PC-3 (cell line): Measurements from ENCODE around the gene MACROD2. TPM values are rescaled to one million over a fixed set of nuclear protein-coding genes. Genes with fewer than 3 reads are reported as not detected.
"Not testable (repeated sequence)": the region's sequence is repeated elsewhere in the genome, so short reads cannot be mapped to it uniquely, and the experiment has no call there.

ENCODE experiments used
- ATAC-seq: fragments of 200-7000 bp; cut with Tn5 transposase; 2 replicates; pipeline ENCODE4 v1.9.1; 2020; ENCODE audit warnings: mild to moderate bottlenecking, moderate library complexity
- BruUV-seq: library from RNA; stranded (reverse); fragments of 400-500 nt; replicated peaks from 2 replicates; lab custom pipeline; 2021; lab: Mats Ljungman, UMichigan
- CTCF ChIA-PET: fragments of 300-600 bp; sonication (Branson Sonifier 250); formaldehyde crosslinking; loops from one replicate; lab custom pipeline; 2022; ENCODE audit warnings: antibody characterized with exemption; lab: Charles Lee
- POLR2A ChIA-PET: fragments of 300-600 bp; sonication (Branson Sonifier 250); formaldehyde crosslinking; loops from one replicate; lab custom pipeline; 2022; ENCODE audit warnings: antibody characterized with exemption; ENCODE audit not compliant: unreplicated experiment; lab: Charles Lee
- DNase-seq: peaks from one replicate; pipeline ENCODE4 v3.0.0-alpha.2; 2015
- H2AFZ ChIP-seq: fragments of 300-600 bp; sonication (generic); 2 replicates; pipeline ENCODE4 v1.6.0; 2016; ENCODE audit warnings: antibody characterized with exemption, low read length
- H3F3A ChIP-seq: fragments of 300-600 bp; sonication (generic); one replicate; pipeline ENCODE4 v1.6.0; 2017; ENCODE audit warnings: antibody characterized with exemption, low read length, control low read depth, mild to moderate bottlenecking; ENCODE audit not compliant: unreplicated experiment
- H3K27ac ChIP-seq: fragments of 300-600 bp; sonication (generic); 2 replicates; pipeline ENCODE4 v1.5.1; 2016; ENCODE audit warnings: mild to moderate bottlenecking, low read length
- H3K27me3 ChIP-seq: fragments of 300-600 bp; sonication (generic); 2 replicates; pipeline ENCODE4 v1.6.1; 2016; ENCODE audit warnings: low read length, mixed read lengths
- H3K36me3 ChIP-seq: fragments of 300-600 bp; sonication (generic); 2 replicates; pipeline ENCODE4 v1.6.1; 2016; ENCODE audit warnings: low read depth, mixed run types, low read length, mixed read lengths
- H3K4me1 ChIP-seq: fragments of 300-600 bp; sonication (generic); 2 replicates; pipeline ENCODE4 v1.5.1; 2016; ENCODE audit warnings: low read length; ENCODE audit not compliant: insufficient read depth
- H3K4me2 ChIP-seq: fragments of 300-600 bp; sonication (generic); 2 replicates; pipeline ENCODE4 v1.6.0; 2016; ENCODE audit warnings: low read length
- H3K4me3 ChIP-seq: fragments of 300-600 bp; sonication (generic); 2 replicates; pipeline ENCODE4 v1.5.1; 2016; ENCODE audit warnings: mild to moderate bottlenecking, low read length, mixed read lengths
- H3K79me2 ChIP-seq: fragments of 300-600 bp; sonication (generic); 2 replicates; pipeline ENCODE4 v1.6.1; 2017; ENCODE audit warnings: low read length, mixed read lengths
- H3K9ac ChIP-seq: fragments of 300-600 bp; sonication (generic); 2 replicates; pipeline ENCODE4 v1.6.0; 2016; ENCODE audit warnings: mild to moderate bottlenecking, low read length
- H3K9me2 ChIP-seq: fragments of 300-600 bp; sonication (generic); replicated peaks from 2 replicates; pipeline ENCODE4 v1.6.1; 2016; ENCODE audit warnings: mixed run types, low read length, mixed read lengths
- H3K9me3 ChIP-seq: fragments of 300-600 bp; sonication (generic); 2 replicates; pipeline ENCODE4 v1.6.1; 2016; ENCODE audit warnings: low read length, mixed read lengths
- H4K20me1 ChIP-seq: fragments of 300-600 bp; sonication (generic); 2 replicates; pipeline ENCODE4 v1.6.1; 2016; ENCODE audit warnings: low read length, mixed read lengths
- CTCF ChIP-seq: fragments of 300-600 bp; sonication (generic); conservative IDR thresholded peaks from 2 replicates; pipeline ENCODE4 v1.5.1; 2017; ENCODE audit warnings: antibody characterized with exemption, low read depth, mild to moderate bottlenecking, low read length
- EZH2 ChIP-seq: fragments of 300-600 bp; sonication (generic); IDR thresholded peaks from one replicate; pipeline ENCODE4 v1.6.1; 2017; ENCODE audit warnings: antibody characterized with exemption, mild to moderate bottlenecking, low read length; ENCODE audit not compliant: unreplicated experiment
- EZH2phosphoT487 ChIP-seq: fragments of 300-600 bp; sonication (generic); IDR thresholded peaks from 2 replicates; pipeline ENCODE4 v1.6.1; 2018; ENCODE audit warnings: mild to moderate bottlenecking, antibody characterized with exemption, low read length, borderline replicate concordance
- intact Hi-C: fragments of 100-400 bp; cut with micrococcal nuclease; formaldehyde crosslinking; loops from 2 replicates; pipeline ENCODE4 v1.9.0; 2023
- total RNA-seq: library from RNA; depleted of rRNA; stranded (reverse); fragments of >200 nt; gene quantifications from 2 replicates; pipeline ENCODE4 v1.2.3, GENCODE V29; 2014

MACROD2 gene
- total RNA-seq, 1 experiment from 2014 or later: 3.1 TPM

- H3K9ac ChIP-seq: no peak overlapping the region
- ATAC-seq: no peak
- H3K4me1 ChIP-seq: peaks cover 21% of the 10 kb centered on the region
- no peaks in the 10 kb centered on the region for H3K9me3 ChIP-seq
- no peaks in the 10 kb centered on the region for H3K36me3 ChIP-seq
- H3K9me2 ChIP-seq: no peaks in the 10 kb centered on the region
- intact Hi-C loops: no loop called here
- CTCF ChIA-PET: no interaction called here
- no peak overlapping the region for H3K4me3 ChIP-seq
- no peak overlapping the region for H3K4me2 ChIP-seq
- no peak overlapping the region for H2AFZ ChIP-seq
- H3K79me2 ChIP-seq: no peaks in the 10 kb centered on the region
- no peaks in the 10 kb centered on the region for H4K20me1 ChIP-seq
- H3F3A ChIP-seq: no peaks in the 10 kb centered on the region
- no peak for TF ChIP-seq EZH2
- TF ChIP-seq EZH2phosphoT487: no peak
- no peak for TF ChIP-seq CTCF
- POLR2A ChIA-PET: no interaction called here
- no peak for DNase-seq
- BruUV-seq: no TSS peak
- H3K27ac ChIP-seq: no peak overlapping the region
- H3K27me3 ChIP-seq: no peaks in the 10 kb centered on the region
These were observed 456.1 kb downstream of the MACROD2 start for GRCh38 chr20:14451458-14451857.

GRCh38 chr20:14453259-14453658 lies 457.9 kb downstream of the MACROD2 start:
- Histone ChIP-seq H3K4me1 (peaks cover 20% of the 10 kb centered on the region), H3K36me3 (no peaks in the 10 kb centered on the region), H3K4me2 (no peak overlapping the region), H3K27ac (no peak overlapping the region), H3K79me2 (no peaks in the 10 kb centered on the region), H2AFZ (no peak overlapping the region), H3K9me2 (no peaks in the 10 kb centered on the region), H4K20me1 (no peaks in the 10 kb centered on the region), H3K27me3 (no peaks in the 10 kb centered on the region), H3F3A (no peaks in the 10 kb centered on the region), H3K9me3 (no peaks in the 10 kb centered on the region), H3K9ac (no peak overlapping the region), H3K4me3 (no peak overlapping the region)
- CTCF ChIA-PET: no interaction called here
- intact Hi-C loops: no loop called here
- ATAC-seq: no peak
- no peak for TF ChIP-seq EZH2
- TF ChIP-seq EZH2phosphoT487: no peak
- TF ChIP-seq CTCF: no peak
- no TSS peak for BruUV-seq
- POLR2A ChIA-PET: no interaction called here
- DNase-seq: no peak

- POLR2A ChIA-PET: interaction anchor here (0.6 kb wide), 1 partner anchor 239 kb away, joined by 8 read pairs; no protein-coding TSS in a partner anchor
- no peak for DNase-seq
- H3F3A ChIP-seq: no peaks in the 10 kb centered on the region
These were observed 459.0 kb downstream of the MACROD2 start for GRCh38 chr20:14454296-14454695.

DNA sequence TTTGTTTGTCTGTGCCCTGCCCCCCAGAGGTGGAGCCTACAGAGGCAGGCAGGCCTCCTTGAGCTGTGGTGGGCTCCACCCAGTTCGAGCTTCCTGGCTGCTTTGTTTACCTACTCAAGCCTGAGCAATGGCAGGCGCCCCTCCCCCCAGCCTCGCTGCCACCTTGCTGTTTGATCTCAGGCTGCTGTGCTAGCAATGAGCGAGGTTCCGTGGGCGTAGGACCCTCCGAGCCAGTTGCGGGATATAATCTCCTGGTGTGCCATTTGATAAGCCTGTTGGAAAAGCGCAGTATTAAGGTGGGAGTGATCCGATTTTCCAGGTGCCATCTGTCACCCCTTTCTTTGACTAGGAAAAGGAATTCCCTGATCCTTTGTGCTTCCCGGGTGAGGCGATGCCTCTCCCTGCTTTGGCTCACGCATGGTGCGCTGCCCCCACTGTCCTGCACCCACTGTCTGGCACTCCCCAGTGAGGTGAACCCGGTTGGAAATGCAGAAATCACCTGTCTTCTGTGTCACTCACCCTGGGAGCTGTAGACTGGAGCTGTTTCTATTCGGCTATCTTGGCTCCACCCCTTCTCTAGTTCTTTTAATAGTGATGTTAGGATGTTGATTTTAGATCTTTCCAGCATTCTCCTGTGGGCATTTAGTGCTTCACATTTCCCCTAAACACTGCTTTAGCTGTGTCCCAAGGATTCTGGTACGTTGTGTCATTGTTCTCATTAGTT lies 471.9 kb downstream of the MACROD2 start:
- BruUV-seq: TSS peak; percentile 27
- H3K79me2 ChIP-seq, H3K36me3 ChIP-seq, H3K9me2 ChIP-seq, H3F3A ChIP-seq, H3K27me3 ChIP-seq, POLR2A ChIA-PET, H3K4me1 ChIP-seq, H4K20me1 ChIP-seq, intact Hi-C loops, H3K9me3 ChIP-seq: not testable (repeated sequence)
- DNase-seq: peak; percentile 32
- Histone ChIP-seq H3K4me3 (peak overlapping the region; percentile 70), H3K27ac (peak overlapping the region; percentile 6; the same call in 1 of the 2 replicates), H2AFZ (peak overlapping the region; percentile 95), H3K9ac (peak overlapping the region; percentile 40), H3K4me2 (peak overlapping the region; percentile 90)
- CTCF ChIA-PET: interaction anchor here (0.6 kb wide), 1 partner anchor 82 kb away, joined by 5 read pairs; no protein-coding TSS in a partner anchor
- peak; percentile 95 for ATAC-seq

More at GRCh38 chr20:14454296-14454695, 459.0 kb downstream of the MACROD2 start:
- Histone ChIP-seq H4K20me1 (no peaks in the 10 kb centered on the region), H3K4me1 (peaks cover 12% of the 10 kb centered on the region), H3K27me3 (no peaks in the 10 kb centered on the region), H3K9me2 (no peaks in the 10 kb centered on the region), H2AFZ (no peak overlapping the region), H3K4me2 (no peak overlapping the region), H3K27ac (no peak overlapping the region), H3K9me3 (no peaks in the 10 kb centered on the region), H3K36me3 (no peaks in the 10 kb centered on the region), H3K4me3 (no peak overlapping the region), H3K9ac (no peak overlapping the region), H3K79me2 (no peaks in the 10 kb centered on the region)
- no peak for ATAC-seq
- no TSS peak for BruUV-seq
- intact Hi-C loops: no loop called here
- TF ChIP-seq CTCF: no peak
- no peak for TF ChIP-seq EZH2phosphoT487
- TF ChIP-seq EZH2: no peak
- CTCF ChIA-PET: no interaction called here
